Right cardiac atrium (tissue), 5 donors: ENCODE measurements around the gene TBC1D13. TPM values are rescaled to one million over a fixed set of nuclear protein-coding genes. Genes with fewer than 3 reads are reported as not detected.
"Not testable (repeated sequence)": the region's sequence is repeated elsewhere in the genome, so short reads cannot be mapped to it uniquely, and the experiment has no call there.

ENCODE experiments used
- ATAC-seq, 2 donors: fragments of 200-7000 bp; cut with Tn5 transposase; one replicate each; pipeline versions ENCODE4 v1.8.0 to v1.9.1; 2020; ENCODE audit warnings: moderate library complexity in 2 of 2, mild to moderate bottlenecking in 1 of 2
- DNase-seq, 3 donors: peaks; one replicate each; pipeline ENCODE4 v3.0.0-alpha.2; 2020
- H3K27ac ChIP-seq: one replicate; pipeline ENCODE4 v1.5.1; 2013; ENCODE audit warnings: mild to moderate bottlenecking, low read length, control low read depth, moderate library complexity
- H3K27me3 ChIP-seq: one replicate; pipeline ENCODE4 v1.6.1; 2013; ENCODE audit not compliant: control insufficient read depth, insufficient read depth
- H3K4me1 ChIP-seq: one replicate; pipeline ENCODE4 v1.6.1; 2013; ENCODE audit warnings: low read length; ENCODE audit not compliant: control insufficient read depth, insufficient read depth
- H3K4me3 ChIP-seq: one replicate; pipeline ENCODE4 v1.5.1; 2013; ENCODE audit warnings: low read length, control low read depth
- H3K9me3 ChIP-seq: one replicate; pipeline ENCODE4 v1.6.1; 2013; ENCODE audit warnings: low read length; ENCODE audit not compliant: control insufficient read depth
- WGBS: extraction: QIAGEN DNeasy Blood & Tissue Kit; methylation state at CpG from one replicate; pipeline ENCODE4 v1.1.7; 2013; 5-methylcytosine and 5-hydroxymethylcytosine counted together
- intact Hi-C, 4 donors: fragments of 100-400 bp; cut with DNase I; formaldehyde crosslinking; loops; one replicate each; pipeline versions ENCODE4 v1.11.0 to v1.14.0; 2022 to 2023
- polyA plus RNA-seq: library from polyadenylated mRNA; stranded (reverse); fragments of 200-250 nt; gene quantifications from one replicate; pipeline ENCODE4 v1.2.3, GENCODE V29; 2013
- total RNA-seq, 4 donors: library from RNA; stranded (reverse); fragmentation: NEBNext Ultra II Directional; extraction: Animal tissue kit (Norgen Biotek cat#: 25700); gene quantifications; one replicate each; pipeline ENCODE4 v1.2.1, GENCODE V29; 2021
- donor health status: healthy with polysubstance abuse.
- donor health status: DM: no; HTN: yes; CAD: no.
- donor health status: DM: no; HTN: no; CAD: no.
- donor health status: DM: no; HTN: yes; CAD: no; lungs with severe emphysema.
- donor health status: DM: yes; HTN: yes; CAD: no.

The TBC1D13 gene
- total and polyA plus RNA-seq, 5 donors: 12.5 to 20.8 (median 18.9) TPM

- H3K4me1 ChIP-seq: peaks cover 6% of the 10 kb centered on the region
- peak in 1 of 2 donors; percentile 17 for ATAC-seq
- WGBS: under 1% methylated on average over 7 of the region's 7 CpGs
- H3K27me3 ChIP-seq: no peaks in the 10 kb centered on the region
- H3K9me3 ChIP-seq: no peaks in the 10 kb centered on the region
- H3K4me3 ChIP-seq: peak overlapping the region; percentile 81
- intact Hi-C loops: no loop called here
- no peak overlapping the region for H3K27ac ChIP-seq
- DNase-seq: peak in 1 of 3 donors; percentile 63
Measured at GRCh38 chr9:128787659-128788058, 606 bp downstream of the TBC1D13 start.

GRCh38 chr9:128788445-128788844 is 1.4 kb downstream of the TBC1D13 start:
- Histone ChIP-seq H3K27me3 (no peaks in the 10 kb centered on the region), H3K4me1 (peaks cover 5% of the 10 kb centered on the region), H3K9me3 (no peaks in the 10 kb centered on the region), H3K27ac (no peak overlapping the region), H3K4me3 (no peak overlapping the region)
- DNase-seq (no peak), ATAC-seq (no peak)
- intact Hi-C loops: no loop called here
- 92% methylated on average over 1 of the region's 1 CpG for WGBS

GRCh38 chr9:128790536-128790935 is 3.5 kb downstream of the TBC1D13 start:
- DNase-seq (no peak), ATAC-seq (no peak)
- 89% methylated on average over 4 of the region's 4 CpGs for whole genome bisulfite sequencing
- intact Hi-C loops: no loop called here
- H3K9me3 ChIP-seq: no peaks in the 10 kb centered on the region
- H3K27ac ChIP-seq: no peak overlapping the region
- no peaks in the 10 kb centered on the region for H3K27me3 ChIP-seq
- H3K4me3 ChIP-seq: no peak overlapping the region
- peaks cover 4% of the 10 kb centered on the region for H3K4me1 ChIP-seq

DNA sequence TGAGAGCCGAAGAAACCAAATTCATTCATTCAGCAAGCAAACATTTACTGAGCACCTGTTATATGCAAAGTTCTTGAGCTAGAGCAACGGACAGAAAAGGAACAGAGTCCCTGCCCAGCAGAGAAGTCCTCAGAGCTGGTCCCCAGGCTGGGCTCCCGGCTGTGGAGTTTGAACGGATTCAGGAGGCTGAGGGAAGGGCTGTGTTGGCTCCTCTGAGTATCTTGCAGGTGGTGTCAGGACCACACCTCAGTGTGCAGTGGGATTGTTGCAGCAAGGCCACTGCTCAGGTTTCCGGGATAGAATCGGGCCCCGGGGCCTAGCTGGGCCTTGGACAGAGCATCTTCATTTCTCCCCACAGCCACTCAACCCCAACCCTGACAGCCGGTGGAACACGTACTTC is 5.1 kb downstream of the TBC1D13 start:
- H3K4me1 ChIP-seq: peaks cover 4% of the 10 kb centered on the region
- DNase-seq: no peak
- intact Hi-C loops: no loop called here
- no peak for ATAC-seq
- H3K9me3 ChIP-seq: no peaks in the 10 kb centered on the region
- WGBS: 93% methylated on average over 9 of the region's 9 CpGs
- no peak overlapping the region for H3K4me3 ChIP-seq
- H3K27me3 ChIP-seq: no peaks in the 10 kb centered on the region
- no peak overlapping the region for H3K27ac ChIP-seq

- intact Hi-C loops: no loop called here
- H3K27ac ChIP-seq: no peak overlapping the region
- 87% methylated on average over 8 of the region's 8 CpGs for WGBS
- DNase-seq (no peak), ATAC-seq (no peak)
- no peaks in the 10 kb centered on the region for H3K27me3 ChIP-seq
- H3K9me3 ChIP-seq: no peaks in the 10 kb centered on the region
- H3K4me1 ChIP-seq: peaks cover 3% of the 10 kb centered on the region
- H3K4me3 ChIP-seq: no peak overlapping the region
Measured at GRCh38 chr9:128792978-128793686, 6.1 kb downstream of the TBC1D13 start.

DNA sequence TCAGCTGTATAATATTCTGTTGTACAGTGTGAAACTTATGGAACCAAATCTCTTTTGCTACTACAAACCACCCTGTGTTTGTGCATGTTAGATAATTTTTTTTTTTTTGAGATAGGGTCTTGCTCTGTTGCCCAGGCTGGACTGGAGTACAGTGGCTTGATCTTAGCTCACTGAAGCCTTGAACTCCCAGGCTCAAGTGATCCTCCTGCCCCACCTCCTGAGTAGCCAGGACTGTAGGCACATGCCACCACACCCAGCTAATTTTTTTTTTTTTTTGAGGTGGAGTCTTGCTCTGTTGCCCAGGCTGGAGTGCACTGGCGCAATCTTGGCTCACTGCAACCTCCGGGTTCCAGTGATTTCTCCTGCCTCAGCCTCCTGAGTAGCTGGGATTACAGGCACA is 7.9 kb downstream of the TBC1D13 start:
- WGBS: 48% methylated on average over 2 of the region's 2 CpGs

DNA sequence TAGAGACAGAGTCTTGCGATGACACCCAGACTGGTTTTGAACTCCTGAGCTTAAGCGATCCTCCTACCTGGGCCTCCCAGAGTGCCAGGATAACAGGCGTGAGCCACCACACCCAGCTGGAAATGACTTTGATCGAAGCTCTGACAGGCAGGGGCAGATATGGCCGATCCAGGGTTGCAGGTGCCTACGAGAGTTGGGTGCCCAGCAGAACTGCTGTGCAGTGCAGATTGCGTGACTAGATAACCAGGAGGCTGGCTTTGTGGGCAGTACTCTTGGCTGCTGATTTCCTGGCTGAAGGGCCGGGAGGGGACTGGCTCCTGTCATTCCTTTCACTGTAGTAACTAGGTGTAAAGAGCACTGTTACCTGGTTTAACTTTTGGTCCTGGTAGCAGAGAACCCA is 11.8 kb downstream of the TBC1D13 start:
- ATAC-seq: no peak

More for the DNA sequence above, 7.9 kb downstream of the TBC1D13 start:
- H3K4me3 ChIP-seq, H3K4me1 ChIP-seq, H3K27ac ChIP-seq, H3K9me3 ChIP-seq, intact Hi-C loops, ATAC-seq, DNase-seq, H3K27me3 ChIP-seq: not testable (repeated sequence)

GRCh38 chr9:128800061-128800460 is 13.0 kb downstream of the TBC1D13 start:
- no peak overlapping the region for H3K27ac ChIP-seq
- ATAC-seq (no peak), DNase-seq (no peak)
- H3K4me3 ChIP-seq: no peak overlapping the region
- no peaks in the 10 kb centered on the region for H3K9me3 ChIP-seq
- WGBS: 92% methylated on average over 7 of the region's 7 CpGs
- no peaks in the 10 kb centered on the region for H3K4me1 ChIP-seq
- intact Hi-C loops: no loop called here
- no peaks in the 10 kb centered on the region for H3K27me3 ChIP-seq

More for the DNA sequence above, 11.8 kb downstream of the TBC1D13 start:
- Histone ChIP-seq H3K4me1 (no peaks in the 10 kb centered on the region), H3K9me3 (no peaks in the 10 kb centered on the region), H3K4me3 (no peak overlapping the region), H3K27ac (no peak overlapping the region), H3K27me3 (no peaks in the 10 kb centered on the region)
- 90% methylated on average over 8 of the region's 8 CpGs for WGBS
- intact Hi-C loops: no loop called here
- DNase-seq: no peak

- Histone ChIP-seq H3K27ac (no peak overlapping the region), H3K4me1 (no peaks in the 10 kb centered on the region), H3K27me3 (no peaks in the 10 kb centered on the region), H3K4me3 (no peak overlapping the region), H3K9me3 (no peaks in the 10 kb centered on the region)
- 97% methylated on average over 4 of the region's 4 CpGs for WGBS
- DNase-seq: no peak
- ATAC-seq: no peak
- intact Hi-C loops: no loop called here
Measured at GRCh38 chr9:128802482-128802881, 15.4 kb downstream of the TBC1D13 start.

DNA sequence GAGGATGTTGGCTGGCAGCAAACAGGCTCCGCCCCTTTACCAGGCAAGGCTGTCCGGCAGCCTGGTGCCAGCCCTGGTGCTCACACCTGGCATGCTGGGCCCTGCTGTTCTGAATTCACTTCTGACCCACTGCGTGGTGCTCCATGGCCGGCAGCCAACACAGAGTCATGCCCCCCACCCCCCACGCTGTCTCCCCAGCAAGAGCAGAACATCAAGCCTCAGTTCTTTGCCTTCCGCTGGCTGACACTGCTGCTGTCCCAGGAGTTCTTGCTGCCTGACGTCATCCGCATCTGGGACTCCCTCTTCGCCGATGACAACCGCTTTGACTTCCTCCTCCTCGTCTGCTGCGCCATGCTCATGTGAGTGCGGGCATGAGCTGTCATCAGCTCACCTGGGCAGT is 18.6 kb downstream of the TBC1D13 start:
- H3K27me3 ChIP-seq: no peaks in the 10 kb centered on the region
- ATAC-seq (no peak), DNase-seq (no peak)
- intact Hi-C loops: no loop called here
- H3K9me3 ChIP-seq: no peaks in the 10 kb centered on the region
- no peak overlapping the region for H3K27ac ChIP-seq
- no peak overlapping the region for H3K4me3 ChIP-seq
- WGBS: 86% methylated on average over 14 of the region's 14 CpGs
- no peaks in the 10 kb centered on the region for H3K4me1 ChIP-seq

DNA sequence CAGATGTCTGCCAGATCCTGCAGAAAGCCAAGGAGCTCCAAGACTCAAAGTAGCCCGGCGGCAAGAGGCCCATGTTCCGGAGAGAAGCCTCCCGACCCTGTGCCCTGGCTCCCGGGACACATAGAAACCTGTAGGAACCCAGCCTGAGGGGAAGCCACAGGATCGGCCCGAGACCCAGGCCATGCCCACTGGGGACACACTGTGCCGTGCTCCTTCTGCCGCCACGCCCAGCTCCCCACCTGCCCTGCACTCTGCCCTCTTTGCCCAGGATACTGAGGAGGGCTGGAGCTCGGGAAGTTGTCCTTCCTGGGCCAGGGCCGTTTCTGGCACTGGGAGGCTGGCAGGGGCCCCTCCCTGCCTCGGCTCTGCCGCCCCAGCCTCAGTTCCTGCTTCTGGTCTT is 20.8 kb downstream of the TBC1D13 start:
- Histone ChIP-seq H3K27ac (no peak overlapping the region), H3K27me3 (no peaks in the 10 kb centered on the region), H3K4me1 (no peaks in the 10 kb centered on the region), H3K9me3 (no peaks in the 10 kb centered on the region), H3K4me3 (no peak overlapping the region)
- DNase-seq (no peak), ATAC-seq (peak in 1 of 2 donors; percentile 8)
- WGBS: 77% methylated on average over 14 of the region's 14 CpGs
- intact Hi-C loops: no loop called here

- Histone ChIP-seq H3K4me1 (no peaks in the 10 kb centered on the region), H3K9me3 (no peaks in the 10 kb centered on the region), H3K27ac (no peak overlapping the region), H3K4me3 (no peak overlapping the region), H3K27me3 (no peaks in the 10 kb centered on the region)
- no peak for ATAC-seq
- 84% methylated on average over 3 of the region's 3 CpGs for WGBS
- no peak for DNase-seq
- intact Hi-C loops: no loop called here
Measured at GRCh38 chr9:128808543-128808942, 21.5 kb downstream of the TBC1D13 start.
